GM12878 (cell line): ENCODE data around the gene PKP4. TPM values are rescaled to one million over a fixed set of nuclear protein-coding genes. Genes with fewer than 3 reads are reported as not detected.

Experiments
- ATAC-seq: fragments of 200-7000 bp; cut with Tn5 transposase; 3 replicates; pipeline ENCODE4 v1.9.1; 2020; ENCODE audit warnings: mild to moderate bottlenecking, moderate library complexity
- BruUV-seq: library from RNA; stranded (reverse); fragments of 400-500 nt; replicated peaks from 2 replicates; lab custom pipeline; 2021; lab: Mats Ljungman, UMichigan
- CTCF ChIA-PET: fragments of 300-600 bp; sonication (Branson Sonifier 250); formaldehyde crosslinking; extraction: SDS; loops from one replicate; lab custom pipeline; 2021; ENCODE audit warnings: inconsistent platforms; lab: Yijun Ruan, JAX
- POLR2A ChIA-PET: fragments of 350-600 bp; formaldehyde crosslinking; extraction: SDS; loops from one replicate; lab custom pipeline; 2021; ENCODE audit warnings: inconsistent platforms; lab: Charles Lee
- RAD21 ChIA-PET: fragments of 300-600 bp; sonication (Branson Sonifier 250); formaldehyde crosslinking; loops from one replicate; lab custom pipeline; 2023; ENCODE audit warnings: antibody characterized with exemption; ENCODE audit not compliant: unreplicated experiment; lab: Charles Lee
- SMC1A ChIA-PET: fragments of 300-600 bp; sonication (Branson Sonifier 250); formaldehyde crosslinking; loops from one replicate; lab custom pipeline; 2023; ENCODE audit not compliant: unreplicated experiment, uncharacterized antibody; lab: Charles Lee
- DNase-seq: peaks from one replicate; pipeline ENCODE4 v3.0.0-alpha.2; 2011; ENCODE audit warnings: low read depth, low spot score
- FAIRE-seq: peaks from 3 replicates; lab custom pipeline; 2011; peaks lifted over from hg19 to GRCh38; lab: Jason Lieb, UNC
- H2AFZ ChIP-seq: 2 replicates; pipeline ENCODE4 v1.6.0; 2011; ENCODE audit warnings: low read depth, low read length, control low read depth; ENCODE audit not compliant: control insufficient read depth
- H3K27ac ChIP-seq: 2 replicates; pipeline ENCODE4 v1.5.1; 2011; ENCODE audit warnings: control low read depth; ENCODE audit not compliant: control insufficient read depth, insufficient read depth
- H3K27me3 ChIP-seq, 2 experiments: replicated peaks in 1 of 2; 2 replicates each; pipeline versions ENCODE4 v1.6.0 to v1.6.1; 2011; ENCODE audit warnings: low read length in 1 of 2; ENCODE audit not compliant: control insufficient read depth in 2 of 2, insufficient read depth in 2 of 2
- H3K36me3 ChIP-seq, 2 experiments: 2 replicates each; pipeline ENCODE4 v1.5.1; 2011; ENCODE audit warnings: low read length in 1 of 2; ENCODE audit not compliant: control insufficient read depth in 2 of 2, insufficient read depth in 2 of 2
- H3K4me1 ChIP-seq: 2 replicates; pipeline ENCODE4 v1.6.1; 2011; ENCODE audit warnings: mild to moderate bottlenecking, low read length, moderate library complexity, mixed read lengths; ENCODE audit not compliant: control insufficient read depth, insufficient read depth
- H3K4me2 ChIP-seq: 2 replicates; pipeline ENCODE4 v1.6.0; 2011; ENCODE audit warnings: control low read depth; ENCODE audit not compliant: control insufficient read depth, insufficient read depth
- H3K4me3 ChIP-seq: fragments of 200-600 bp; sonication (generic); 2 replicates; pipeline ENCODE4 v1.5.1; 2016
- H3K79me2 ChIP-seq: 2 replicates; pipeline ENCODE4 v1.6.0; 2011; ENCODE audit warnings: low read length; ENCODE audit not compliant: control insufficient read depth, insufficient read depth
- H3K9ac ChIP-seq: 2 replicates; pipeline ENCODE4 v1.8.0; 2011; ENCODE audit warnings: low read length, control low read depth, mixed read lengths; ENCODE audit not compliant: control insufficient read depth, insufficient read depth
- H3K9me3 ChIP-seq: replicated peaks from 3 replicates; pipeline ENCODE4 v1.5.1; 2011; ENCODE audit warnings: mild to moderate bottlenecking, low read length; ENCODE audit not compliant: control insufficient read depth, insufficient read depth
- H4K20me1 ChIP-seq: 2 replicates; pipeline ENCODE4 v1.6.0; 2011; ENCODE audit not compliant: control insufficient read depth, insufficient read depth
- ATF2 ChIP-seq: IDR thresholded peaks from 2 replicates; pipeline ENCODE4 v1.6.1; 2012; ENCODE audit warnings: low read length, inconsistent platforms
- ATF7 ChIP-seq: fragments of 450-650 bp; IDR thresholded peaks from 2 replicates; pipeline ENCODE4 v1.6.1; 2016; ENCODE audit warnings: low read depth, mild to moderate bottlenecking
- CEBPZ ChIP-seq: fragments of 150-350 bp; IDR thresholded peaks from 2 replicates; pipeline ENCODE4 v1.6.1; 2016; ENCODE audit warnings: low read depth, low read length
- EP300 ChIP-seq, 2 experiments: fragments of 150-350 bp in 1 of 2; IDR thresholded peaks; 2 replicates each; pipeline ENCODE4 v1.6.1; 2011 to 2012; ENCODE audit warnings: low read depth in 2 of 2, low read length in 2 of 2, borderline replicate concordance in 1 of 2, improper control_type of control experiment in 1 of 2, inconsistent platforms in 1 of 2; ENCODE audit not compliant: control insufficient read depth in 1 of 2
- FOXM1 ChIP-seq: IDR thresholded peaks from 2 replicates; pipeline ENCODE4 v1.6.1; 2012; ENCODE audit warnings: low read depth, mild to moderate bottlenecking, inconsistent platforms, low read length, moderate library complexity
- IRF5 ChIP-seq: fragments of 450-650 bp; IDR thresholded peaks from 2 replicates; pipeline ENCODE4 v1.6.1; 2017; ENCODE audit warnings: borderline replicate concordance
- MYB ChIP-seq: fragments of 150-350 bp; IDR thresholded peaks from 2 replicates; pipeline ENCODE4 v1.6.1; 2014; ENCODE audit warnings: mild to moderate bottlenecking, low read depth, low read length, borderline replicate concordance
- NRF1 ChIP-seq: conservative IDR thresholded peaks from 2 replicates; pipeline ENCODE4 v1.6.1; 2011; ENCODE audit warnings: mild to moderate bottlenecking, low read depth, low read length, improper control_type of control experiment
- POU2F2 ChIP-seq: IDR thresholded peaks from 3 replicates; pipeline ENCODE4 v1.6.1; 2011; ENCODE audit warnings: low read depth, mild to moderate bottlenecking, low read length, borderline replicate concordance
- RB1 ChIP-seq: fragments of 450-650 bp; formaldehyde crosslinking; IDR thresholded peaks from 2 replicates; pipeline ENCODE4 v1.6.1; 2017; ENCODE audit warnings: mild to moderate bottlenecking, borderline replicate concordance
- SMARCA5 ChIP-seq: fragments of 450-650 bp; IDR thresholded peaks from 2 replicates; pipeline ENCODE4 v1.6.1; 2017; ENCODE audit warnings: mild to moderate bottlenecking
- YBX1 ChIP-seq: fragments of 450-650 bp; IDR thresholded peaks from 2 replicates; pipeline ENCODE4 v1.6.1; 2016; ENCODE audit warnings: antibody characterized with exemption
- ZNF274 ChIP-seq: IDR thresholded peaks from one replicate; pipeline ENCODE4 v1.8.0; 2011; ENCODE audit not compliant: insufficient read length, insufficient read depth
- WGBS: methylation state at CpG from one replicate; pipeline ENCODE4 v1.1.6; 2016; ENCODE audit warnings: low lambda C conversion rate; ENCODE audit not compliant: insufficient replicate concordance, insufficient coverage; ENCODE audit errors: missing lambda C conversion rate; 5-methylcytosine and 5-hydroxymethylcytosine counted together
- in situ Hi-C: fragments of 300-500 bp; cut with MboI; formaldehyde crosslinking; loops from 9 replicates; pipeline ENCODE4 v1.14.3; 2018; ENCODE audit warnings: mixed read lengths
- intact Hi-C: fragments of 100-400 bp; cut with micrococcal nuclease; formaldehyde crosslinking; loops from one replicate; pipeline ENCODE4 v1.14.2; 2022; ENCODE audit not compliant: unreplicated experiment
- polyA plus RNA-seq, 11 experiments: library from polyadenylated mRNA; depleted of rRNA in 4 of 11; unstranded in 6 of 11; stranded (reverse) in 5 of 11; fragments of >200 nt; fragmentation: Nextera tagmentation in 4 of 11; fragmentation: Illumina TruSeq in 1 of 11; extraction: Ambion mirVana in 4 of 11; extraction: Trizol in 1 of 11; gene quantifications; 1 replicate in 1 of 11; 2 replicates in 10 of 11; pipeline versions ENCODE4 v1.2.1 to v1.2.3, GENCODE V29; 2011 to 2016; ENCODE audit warnings: inconsistent platforms in 2 of 11, missing spikeins in 2 of 11, low read depth in 1 of 11
- total RNA-seq, 4 experiments: library from RNA; depleted of rRNA in 3 of 4; stranded (reverse); fragments of >200 nt in 3 of 4; fragmentation: Illumina TruSeq in 1 of 4; extraction: Trizol in 1 of 4; gene quantifications; 2 replicates each; pipeline versions ENCODE4 v1.2.1 to v1.2.3, GENCODE V29; 2013 to 2021

The PKP4 gene
- total and polyA plus RNA-seq, 10 of the 15 experiments (the other 5 are each of a cell fraction or from before 2014, with no cell fraction given): 4.8 to 35.8 (median 17.7) TPM

GRCh38 chr2:158689391-158689790, 232.6 kb downstream of the PKP4 start:
- FAIRE-seq (no peak), DNase-seq (no peak), ATAC-seq (no peak)
- WGBS: 53% methylated on average over 5 of the region's 5 CpGs
- ChIA-PET SMC1A (no interaction called here), CTCF (no interaction called here), RAD21 (interaction anchor here (0.9 kb wide), 1 partner anchor 110 kb away, joined by 3 read pairs; no protein-coding TSS in a partner anchor), POLR2A (no interaction called here)
- Histone ChIP-seq H3K36me3 (no peaks in the 10 kb centered on the region), H3K27ac (no peak overlapping the region), H3K4me3 (no peak overlapping the region), H4K20me1 (no peaks in the 10 kb centered on the region), H3K4me2 (no peak overlapping the region), H2AFZ (no peak overlapping the region), H3K27me3 (no peaks in the 10 kb centered on the region; a peak in 2 of 4 replicates), H3K9me3 (no peaks in the 10 kb centered on the region), H3K9ac (no peak overlapping the region), H3K79me2 (no peaks in the 10 kb centered on the region), H3K4me1 (no peaks in the 10 kb centered on the region)
- intact Hi-C loops: no loop called here
- TF ChIP-seq YBX1 (no peak), MYB (no peak), EP300 (IDR thresholded peaks at IDR 0.05; ENCODE audit: borderline replicate concordance in 1 of 2, control insufficient read depth in 1 of 2, low read depth in 2 of 2, low read length in 2 of 2) (no peak), FOXM1 (no peak), POU2F2 (no peak), ATF2 (no peak), ATF7 (no peak), ZNF274 (no peak), NRF1 (no peak), SMARCA5 (no peak), IRF5 (no peak), CEBPZ (no peak), RB1 (no peak)
- in situ Hi-C loops: no loop called here
- BruUV-seq: no TSS peak
